Activated B cell treated with CpG ODN at 0.5 μM for 24 hours (primary cell): ENCODE measurements around the gene HCST. TPM values are rescaled to one million over a fixed set of nuclear protein-coding genes. Genes with fewer than 3 reads are reported as not detected.

Source experiments
- ATAC-seq: fragments of 200-7000 bp; cut with Tn5 transposase; one replicate; pipeline ENCODE4 v1.10.0; 2021; ENCODE audit warnings: low read depth, mild to moderate bottlenecking, moderate library complexity
- CTCF ChIA-PET: fragments of 350-600 bp; sonication (Branson Sonifier 250); formaldehyde crosslinking; loops from one replicate; lab custom pipeline; 2021; ENCODE audit warnings: antibody characterized with exemption; lab: Charles Lee
- POLR2A ChIA-PET: fragments of 350-600 bp; sonication (Branson Sonifier 250); formaldehyde crosslinking; loops from one replicate; lab custom pipeline; 2021; ENCODE audit warnings: antibody characterized with exemption; lab: Charles Lee
- DNase-seq: peaks from one replicate; pipeline ENCODE4 v3.0.0; 2022
- H3K27ac Mint-ChIP-seq: one replicate; pipeline ENCODE4 v1.8.0; 2020; ENCODE audit warnings: mixed read lengths
- H3K27me3 Mint-ChIP-seq: one replicate; pipeline ENCODE4 v1.8.0; 2021; ENCODE audit warnings: mixed read lengths
- H3K36me3 Mint-ChIP-seq: one replicate; pipeline ENCODE4 v1.8.0; 2021; ENCODE audit warnings: low read depth, mixed read lengths
- H3K4me1 Mint-ChIP-seq: one replicate; pipeline ENCODE4 v1.8.0; 2021; ENCODE audit warnings: mixed read lengths
- H3K4me3 Mint-ChIP-seq: one replicate; pipeline ENCODE4 v1.8.0; 2020; ENCODE audit warnings: mild to moderate bottlenecking, mixed read lengths
- H3K9me3 Mint-ChIP-seq: one replicate; pipeline ENCODE4 v1.8.0; 2020; ENCODE audit warnings: mixed read lengths
- CTCF ChIP-seq: fragments of 200-600 bp; IDR thresholded peaks from one replicate; pipeline ENCODE4 v1.8.0; 2022; ENCODE audit warnings: antibody characterized with exemption, mild to moderate bottlenecking
- intact Hi-C: fragments of 100-400 bp; cut with micrococcal nuclease; formaldehyde crosslinking; loops from one replicate; pipeline ENCODE4 v1.15.1; 2024
- total RNA-seq: library from RNA; stranded (reverse); gene quantifications from 2 replicates; pipeline ENCODE4 v1.2.3, GENCODE V29; 2022

Gene HCST
- total RNA-seq, 1 donor from 2014 or later: 2.9 TPM

- no peak overlapping the region for H3K4me3 Mint-ChIP-seq
- H3K27me3 Mint-ChIP-seq: peaks cover 28% of the 10 kb centered on the region
- H3K9me3 Mint-ChIP-seq: no peaks in the 10 kb centered on the region
- peak; percentile 60 for DNase-seq
- peaks cover 6% of the 10 kb centered on the region for H3K4me1 Mint-ChIP-seq
- no peak for TF ChIP-seq CTCF
- H3K27ac Mint-ChIP-seq: no peak overlapping the region
- peak; percentile 66 for ATAC-seq
- intact Hi-C loops: no loop called here
- CTCF ChIA-PET: interaction anchor here (6.9 kb wide), 1 partner anchor 53 kb away, joined by 81 read pairs; no protein-coding TSS in a partner anchor
- POLR2A ChIA-PET: interaction anchor here (0.7 kb wide), 1 partner anchor 21 kb away, joined by 4 read pairs; the partner anchor contains the start of gene NFKBID
- no peaks in the 10 kb centered on the region for H3K36me3 Mint-ChIP-seq
Measured at GRCh38 chr19:35879770-35880317, 22.5 kb upstream of the HCST start.

GRCh38 chr19:35882114-35882832, 20.1 kb upstream of the HCST start:
- ATAC-seq (peak; percentile 69), DNase-seq (no peak)
- peaks cover 19% of the 10 kb centered on the region for H3K36me3 Mint-ChIP-seq
- H3K4me1 Mint-ChIP-seq: peaks cover 6% of the 10 kb centered on the region
- H3K4me3 Mint-ChIP-seq: no peak overlapping the region
- CTCF ChIA-PET: interaction anchor here (0.6 to 6.9 kb wide), 12 partner anchors 9 to 288 kb away, joined by 3 to 81 read pairs (median 4); partner anchors contain the start of gene ALKBH6
- H3K9me3 Mint-ChIP-seq: no peaks in the 10 kb centered on the region
- POLR2A ChIA-PET: interaction anchor here (1.4 to 6.6 kb wide), 3 partner anchors 9 to 49 kb away, joined by 3 to 60 read pairs (median 6); partner anchors contain the start of gene NFKBID
- H3K27ac Mint-ChIP-seq: peak overlapping the region; percentile 38
- intact Hi-C loops: loop anchor here (1.0 kb wide), 3 partner anchors 17 to 189 kb away; no protein-coding TSS in a partner anchor
- peaks cover 20% of the 10 kb centered on the region for H3K27me3 Mint-ChIP-seq
- TF ChIP-seq CTCF: no peak

- intact Hi-C loops: no loop called here
Measured at GRCh38 chr19:35883882-35884281, 18.4 kb upstream of the HCST start.

GRCh38 chr19:35885225-35885738, 17.0 kb upstream of the HCST start:
- intact Hi-C loops: no loop called here
- ChIA-PET POLR2A (interaction anchor here (1.0 to 6.6 kb wide), 3 partner anchors 9 to 46 kb away, joined by 4 to 60 read pairs (median 6); no protein-coding TSS in a partner anchor), CTCF (no interaction called here)
- TF ChIP-seq CTCF: no peak
- no peak overlapping the region for H3K4me3 Mint-ChIP-seq
- H3K27ac Mint-ChIP-seq: peak overlapping the region; percentile 61
- ATAC-seq: no peak
- H3K9me3 Mint-ChIP-seq: no peaks in the 10 kb centered on the region
- H3K36me3 Mint-ChIP-seq: peaks cover 47% of the 10 kb centered on the region
- H3K27me3 Mint-ChIP-seq: peaks cover under 1% of the 10 kb centered on the region
- DNase-seq: no peak
- peaks cover 10% of the 10 kb centered on the region for H3K4me1 Mint-ChIP-seq

More at GRCh38 chr19:35883882-35884281, 18.4 kb upstream of the HCST start:
- H3K27ac Mint-ChIP-seq: no peak overlapping the region
- DNase-seq (no peak), ATAC-seq (no peak)
- peaks cover 10% of the 10 kb centered on the region for H3K27me3 Mint-ChIP-seq
- TF ChIP-seq CTCF: no peak
- CTCF ChIA-PET: interaction anchor here (1.1 to 6.9 kb wide), 4 partner anchors 10 to 49 kb away, joined by 3 to 81 read pairs (median 12); no protein-coding TSS in a partner anchor
- peaks cover 8% of the 10 kb centered on the region for H3K4me1 Mint-ChIP-seq
- H3K4me3 Mint-ChIP-seq: no peak overlapping the region
- peaks cover 35% of the 10 kb centered on the region for H3K36me3 Mint-ChIP-seq
- POLR2A ChIA-PET: interaction anchor here (0.6 to 6.6 kb wide), 11 partner anchors 15 to 645 kb away, joined by 3 to 60 read pairs (median 5); partner anchors contain the start of genes IGFLR1 and NFKBID
- H3K9me3 Mint-ChIP-seq: no peaks in the 10 kb centered on the region
